Liver (tissue), 9 donors: Measurements from ENCODE around the gene CD96. TPM values are rescaled to one million over a fixed set of nuclear protein-coding genes. Genes with fewer than 3 reads are reported as not detected.

ENCODE experiments used
- DNase-seq: peaks from one replicate; pipeline ENCODE4 v3.0.0-alpha.2; 2017; ENCODE audit warnings: low spot score
- H3K27ac ChIP-seq, 2 donors: one replicate each; pipeline ENCODE4 v1.7.0; 2013; ENCODE audit warnings: inconsistent platforms in 2 of 2, low read length in 2 of 2, control low read depth in 1 of 2, low read depth in 1 of 2, mild to moderate bottlenecking in 1 of 2
- H3K27me3 ChIP-seq, 4 donors: one replicate each; pipeline versions ENCODE4 v1.6.1 to v1.7.0; 2013; ENCODE audit warnings: low read length in 3 of 4, inconsistent platforms in 1 of 4, mild to moderate bottlenecking in 1 of 4, moderate library complexity in 1 of 4; ENCODE audit not compliant: control insufficient read depth in 4 of 4, insufficient read depth in 4 of 4
- H3K36me3 ChIP-seq, 4 donors: one replicate each; pipeline versions ENCODE4 v1.6.1 to v1.7.0; 2013; ENCODE audit warnings: low read length in 3 of 4, mild to moderate bottlenecking in 3 of 4, low read depth in 1 of 4, moderate library complexity in 1 of 4; ENCODE audit not compliant: control insufficient read depth in 4 of 4, insufficient read depth in 3 of 4
- H3K4me1 ChIP-seq, 4 donors: one replicate each; pipeline versions ENCODE4 v1.6.1 to v1.7.0; 2013; ENCODE audit warnings: low read length in 3 of 4, mild to moderate bottlenecking in 3 of 4, moderate library complexity in 1 of 4; ENCODE audit not compliant: control insufficient read depth in 4 of 4, insufficient read depth in 4 of 4
- H3K4me3 ChIP-seq, 3 donors: one replicate each; pipeline versions ENCODE4 v1.6.1 to v1.7.0; 2013; ENCODE audit warnings: low read length in 3 of 3, control low read depth in 1 of 3, low read depth in 1 of 3, mild to moderate bottlenecking in 1 of 3
- H3K9ac ChIP-seq, 2 donors: one replicate each; pipeline ENCODE4 v1.7.0; 2013; ENCODE audit warnings: low read length in 2 of 2, mild to moderate bottlenecking in 2 of 2, moderate library complexity in 2 of 2, control low read depth in 1 of 2, low read depth in 1 of 2
- H3K9me3 ChIP-seq, 4 donors: one replicate each; pipeline versions ENCODE4 v1.6.1 to v1.7.0; 2013; ENCODE audit warnings: low read length in 3 of 4; ENCODE audit not compliant: control insufficient read depth in 4 of 4
- CTCF ChIP-seq: fragments of 150-350 bp; IDR thresholded peaks from 2 replicates; pipeline ENCODE4 v1.5.1; 2017; ENCODE audit warnings: improper control_type of control experiment, low read depth, low read length; ENCODE audit not compliant: missing input control
- EGR1 ChIP-seq, 2 donors: IDR thresholded peaks; 2 replicates each; pipeline ENCODE4 v1.6.1; 2016 to 2018; ENCODE audit warnings: antibody characterized with exemption in 2 of 2, low read depth in 2 of 2
- FOXA2 ChIP-seq: IDR thresholded peaks from 2 replicates; pipeline ENCODE4 v1.6.1; 2016; ENCODE audit warnings: antibody characterized with exemption
- GABPA ChIP-seq, 2 donors: IDR thresholded peaks in 1 of 2; conservative IDR thresholded peaks in 1 of 2; 2 replicates each; pipeline ENCODE4 v1.6.1; 2016; ENCODE audit warnings: antibody characterized with exemption in 2 of 2, mild to moderate bottlenecking in 1 of 2, moderate library complexity in 1 of 2
- HNF4A ChIP-seq, 2 donors: conservative IDR thresholded peaks; 2 replicates each; pipeline ENCODE4 v1.6.1; 2016; ENCODE audit warnings: antibody characterized with exemption in 2 of 2, mild to moderate bottlenecking in 2 of 2
- HNF4G ChIP-seq: IDR thresholded peaks from 2 replicates; pipeline ENCODE4 v1.6.1; 2016; ENCODE audit warnings: antibody characterized with exemption
- JUND ChIP-seq, 2 donors: IDR thresholded peaks; 2 replicates each; pipeline ENCODE4 v1.6.1; 2016; ENCODE audit warnings: antibody characterized with exemption in 2 of 2
- NR2F2 ChIP-seq: IDR thresholded peaks from 2 replicates; pipeline ENCODE4 v1.6.1; 2016; ENCODE audit warnings: antibody characterized with exemption
- RAD21 ChIP-seq, 2 donors: IDR thresholded peaks; 2 replicates each; pipeline ENCODE4 v1.6.1; 2016; ENCODE audit warnings: antibody characterized with exemption in 2 of 2, mild to moderate bottlenecking in 2 of 2
- RXRA ChIP-seq, 2 donors: IDR thresholded peaks; 2 replicates each; pipeline ENCODE4 v1.6.1; 2017 to 2018; ENCODE audit warnings: antibody characterized with exemption in 2 of 2, mild to moderate bottlenecking in 1 of 2
- SP1 ChIP-seq: IDR thresholded peaks from 2 replicates; pipeline ENCODE4 v1.6.1; 2018; ENCODE audit warnings: antibody characterized with exemption, mild to moderate bottlenecking
- TAF1 ChIP-seq: conservative IDR thresholded peaks from 2 replicates; pipeline ENCODE4 v1.6.1; 2016; ENCODE audit warnings: antibody characterized with exemption, mild to moderate bottlenecking
- YY1 ChIP-seq: IDR thresholded peaks from 2 replicates; pipeline ENCODE4 v1.6.1; 2016; ENCODE audit warnings: antibody characterized with exemption, mild to moderate bottlenecking
- ZBTB33 ChIP-seq: IDR thresholded peaks from 2 replicates; pipeline ENCODE4 v1.6.1; 2016; ENCODE audit warnings: antibody characterized with exemption
- WGBS: extraction: QIAGEN DNeasy Blood & Tissue Kit; methylation state at CpG from one replicate; pipeline ENCODE4 v1.1.7; 2013; 5-methylcytosine and 5-hydroxymethylcytosine counted together
- polyA plus RNA-seq, 2 donors: library from polyadenylated mRNA; stranded (reverse) in 1 of 2; unstranded in 1 of 2; fragments of 200-250 nt in 1 of 2; fragments of >200 nt in 1 of 2; fragmentation: Nextera tagmentation in 1 of 2; extraction: Ambion mirVana in 1 of 2; gene quantifications; one replicate each; pipeline versions ENCODE4 v1.2.1 to v1.2.3, GENCODE V29; 2013 to 2015
- total RNA-seq, 2 donors: library from RNA; depleted of rRNA; stranded (reverse); fragments of >200 nt; gene quantifications; one replicate each; pipeline ENCODE4 v1.2.3, GENCODE V29; 2014
- TF ChIP-seq, protein P1 (sequence below): IDR thresholded peaks from 2 replicates; pipeline ENCODE4 v1.6.1; 2016; ENCODE audit warnings: antibody characterized with exemption, mild to moderate bottlenecking
- TF ChIP-seq, protein P2 (sequence below): IDR thresholded peaks from 2 replicates; pipeline ENCODE4 v1.6.1; 2016; ENCODE audit warnings: antibody characterized with exemption
- TF ChIP-seq, protein P3 (sequence below): IDR thresholded peaks from 2 replicates; pipeline ENCODE4 v1.6.1; 2016; ENCODE audit warnings: antibody characterized with exemption
- donor health status: healthy.
- donor health status: healthy.
- donor health status: healthy.
- donor health status: healthy.
- donor health status: healthy.

Gene CD96
- total and polyA plus RNA-seq, 4 donors: 0.46 to 2.7 (median 0.92) TPM

DNA sequence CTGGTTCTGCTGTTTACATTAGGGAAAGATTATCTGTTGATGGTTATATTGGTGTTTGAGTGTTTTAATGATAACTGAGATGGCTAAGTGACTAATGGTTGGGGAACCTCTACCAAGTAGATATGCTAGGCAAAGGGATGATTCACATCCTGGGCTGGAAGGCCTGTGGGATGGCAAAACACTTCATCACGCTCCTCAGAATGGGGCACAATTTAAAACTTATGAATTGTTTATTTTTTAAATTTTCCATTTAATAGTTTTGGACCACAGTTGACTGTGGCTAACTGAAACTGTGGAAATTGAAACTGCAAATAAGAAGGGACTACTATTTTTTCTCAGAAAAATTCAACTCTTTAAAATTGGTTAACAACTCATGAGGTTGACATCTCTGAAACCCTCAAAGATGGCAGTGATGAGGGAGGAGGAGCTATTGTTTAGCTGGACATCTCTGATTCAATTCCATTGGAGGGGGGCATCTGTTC, 153.7 kb downstream of the CD96 start:
- Histone ChIP-seq H3K27me3 (no peaks in the 10 kb centered on the region), H3K4me3 (no peak overlapping the region), H3K9me3 (no peaks in the 10 kb centered on the region), H3K4me1 (no peaks in the 10 kb centered on the region), H3K9ac (no peak overlapping the region), H3K27ac (no peak overlapping the region), H3K36me3 (no peaks in the 10 kb centered on the region)
- 86% methylated on average over 1 of the region's 1 CpG for WGBS
- TF ChIP-seq, protein P1, sequence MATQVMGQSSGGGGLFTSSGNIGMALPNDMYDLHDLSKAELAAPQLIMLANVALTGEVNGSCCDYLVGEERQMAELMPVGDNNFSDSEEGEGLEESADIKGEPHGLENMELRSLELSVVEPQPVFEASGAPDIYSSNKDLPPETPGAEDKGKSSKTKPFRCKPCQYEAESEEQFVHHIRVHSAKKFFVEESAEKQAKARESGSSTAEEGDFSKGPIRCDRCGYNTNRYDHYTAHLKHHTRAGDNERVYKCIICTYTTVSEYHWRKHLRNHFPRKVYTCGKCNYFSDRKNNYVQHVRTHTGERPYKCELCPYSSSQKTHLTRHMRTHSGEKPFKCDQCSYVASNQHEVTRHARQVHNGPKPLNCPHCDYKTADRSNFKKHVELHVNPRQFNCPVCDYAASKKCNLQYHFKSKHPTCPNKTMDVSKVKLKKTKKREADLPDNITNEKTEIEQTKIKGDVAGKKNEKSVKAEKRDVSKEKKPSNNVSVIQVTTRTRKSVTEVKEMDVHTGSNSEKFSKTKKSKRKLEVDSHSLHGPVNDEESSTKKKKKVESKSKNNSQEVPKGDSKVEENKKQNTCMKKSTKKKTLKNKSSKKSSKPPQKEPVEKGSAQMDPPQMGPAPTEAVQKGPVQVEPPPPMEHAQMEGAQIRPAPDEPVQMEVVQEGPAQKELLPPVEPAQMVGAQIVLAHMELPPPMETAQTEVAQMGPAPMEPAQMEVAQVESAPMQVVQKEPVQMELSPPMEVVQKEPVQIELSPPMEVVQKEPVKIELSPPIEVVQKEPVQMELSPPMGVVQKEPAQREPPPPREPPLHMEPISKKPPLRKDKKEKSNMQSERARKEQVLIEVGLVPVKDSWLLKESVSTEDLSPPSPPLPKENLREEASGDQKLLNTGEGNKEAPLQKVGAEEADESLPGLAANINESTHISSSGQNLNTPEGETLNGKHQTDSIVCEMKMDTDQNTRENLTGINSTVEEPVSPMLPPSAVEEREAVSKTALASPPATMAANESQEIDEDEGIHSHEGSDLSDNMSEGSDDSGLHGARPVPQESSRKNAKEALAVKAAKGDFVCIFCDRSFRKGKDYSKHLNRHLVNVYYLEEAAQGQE: no peak
- no peak for TF ChIP-seq FOXA2
- no peak for TF ChIP-seq TAF1
- TF ChIP-seq RXRA (IDR thresholded peaks at IDR 0.05): no peak
- no peak for TF ChIP-seq NR2F2
- TF ChIP-seq RAD21 (IDR thresholded peaks at IDR 0.05): no peak
- TF ChIP-seq HNF4A (conservative IDR thresholded peaks at IDR 0.05): no peak
- TF ChIP-seq ZBTB33: no peak
- no peak for TF ChIP-seq CTCF
- TF ChIP-seq, protein P2, sequence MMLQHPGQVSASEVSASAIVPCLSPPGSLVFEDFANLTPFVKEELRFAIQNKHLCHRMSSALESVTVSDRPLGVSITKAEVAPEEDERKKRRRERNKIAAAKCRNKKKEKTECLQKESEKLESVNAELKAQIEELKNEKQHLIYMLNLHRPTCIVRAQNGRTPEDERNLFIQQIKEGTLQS: no peak
- no peak for TF ChIP-seq GABPA (IDR thresholded peaks at IDR 0.05 in 1 of 2, conservative IDR thresholded peaks at IDR 0.05 in 1 of 2)
- no peak for TF ChIP-seq YY1
- TF ChIP-seq EGR1 (IDR thresholded peaks at IDR 0.05; ENCODE audit: low read depth in 2 of 2): no peak
- no peak for TF ChIP-seq JUND (IDR thresholded peaks at IDR 0.05)
- no peak for TF ChIP-seq HNF4G
- no peak for TF ChIP-seq SP1
- DNase-seq: no peak

GRCh38 chr3:111700054-111700453, 158.1 kb downstream of the CD96 start:
- WGBS: 86% methylated on average over 3 of the region's 3 CpGs
- TF ChIP-seq, protein P1: no peak
- TF ChIP-seq YY1 (no peak), EGR1 (IDR thresholded peaks at IDR 0.05; ENCODE audit: low read depth in 2 of 2) (no peak), SP1 (no peak), RAD21 (IDR thresholded peaks at IDR 0.05) (no peak), HNF4G (no peak), RXRA (IDR thresholded peaks at IDR 0.05) (no peak), NR2F2 (no peak), HNF4A (conservative IDR thresholded peaks at IDR 0.05) (no peak), FOXA2 (no peak), CTCF (no peak)
- TF ChIP-seq, protein P3, sequence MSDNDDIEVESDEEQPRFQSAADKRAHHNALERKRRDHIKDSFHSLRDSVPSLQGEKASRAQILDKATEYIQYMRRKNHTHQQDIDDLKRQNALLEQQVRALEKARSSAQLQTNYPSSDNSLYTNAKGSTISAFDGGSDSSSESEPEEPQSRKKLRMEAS: no peak
- TF ChIP-seq, protein P2: no peak

More at GRCh38 chr3:111700054-111700453, 158.1 kb downstream of the CD96 start:
- H3K4me3 ChIP-seq: no peak overlapping the region
- H3K9ac ChIP-seq: no peak overlapping the region
- H3K4me1 ChIP-seq: no peaks in the 10 kb centered on the region
- no peaks in the 10 kb centered on the region for H3K9me3 ChIP-seq
- no peak for DNase-seq
- H3K27ac ChIP-seq: no peak overlapping the region
- no peaks in the 10 kb centered on the region for H3K36me3 ChIP-seq
- H3K27me3 ChIP-seq: no peaks in the 10 kb centered on the region
